ENCODE data around the gene TAS1R2. TPM values are rescaled to one million over a fixed set of nuclear protein-coding genes. Genes with fewer than 3 reads are reported as not detected.

TAS1R2 gene
- total RNA-seq, 1 experiment from 2014 or later = not detected

GRCh38 chr1:18874036-18874435 lies 14.6 kb upstream of the TAS1R2 start:
- no peak overlapping the region for H3K27ac ChIP-seq (ENCODE audit: insufficient read length, low read depth, low read length)
- no peaks in the 10 kb centered on the region for H3K27me3 Mint-ChIP-seq (ENCODE audit: low read depth)
- no peak overlapping the region for H4K8ac ChIP-seq (replicated peaks; ENCODE audit: insufficient read length, low read depth, low read length)
- H2BK120ac ChIP-seq (ENCODE audit: low read depth, low read length, poor library complexity, severe bottlenecking) = no peak overlapping the region
- no peaks in the 10 kb centered on the region for H3K4me1 ChIP-seq (ENCODE audit: insufficient read depth, low read length)
- no peak for TF ChIP-seq CTCF (conservative IDR thresholded peaks at IDR 0.05)
- H3K4ac ChIP-seq (ENCODE audit: low read depth, low read length) = no peak overlapping the region
- H3K9ac ChIP-seq (ENCODE audit: extremely low read depth, insufficient read length, low read length) = no peak overlapping the region
- H3K4me3 Mint-ChIP-seq = no peak overlapping the region
- no peak overlapping the region for H2BK15ac ChIP-seq (ENCODE audit: low read depth, low read length)
- H3K56ac ChIP-seq (ENCODE audit: insufficient read length, low read depth, low read length) = no peak overlapping the region
- peaks cover 0 to 5% (median 0%) of the 10 kb centered on the region in 3 experiments; a peak in 3 of 7 replicates for H3K36me3 Mint-ChIP-seq (ENCODE audit: insufficient read depth in 1 of 3, low read depth in 3 of 3)
- H4K20me1 ChIP-seq (ENCODE audit: control insufficient read depth, insufficient read depth, insufficient read length) = no peaks in the 10 kb centered on the region
- H2BK12ac ChIP-seq (ENCODE audit: insufficient read length, low read depth, low read length) = no peak overlapping the region
- no peaks in the 10 kb centered on the region for H3K27me3 ChIP-seq (ENCODE audit: insufficient read depth, low read length)
- no peak overlapping the region for H3K27ac Mint-ChIP-seq
- H2AFZ ChIP-seq (ENCODE audit: low read length) = no peak overlapping the region
- WGBS (ENCODE audit: extremely low coverage, insufficient read length, low lambda C conversion rate) = no CpG with 5 or more reads among the region's 6 CpGs
- H2AK5ac ChIP-seq (ENCODE audit: insufficient read length, low read length) = no peak overlapping the region
- DNase-seq = no peak
- no peak overlapping the region for H3T11ph ChIP-seq (ENCODE audit: low read length)
- H4K91ac ChIP-seq (ENCODE audit: insufficient read length, low read depth, low read length) = no peak overlapping the region
- no peak overlapping the region for H4K5ac ChIP-seq (ENCODE audit: insufficient read length, low read depth, low read length)
- no peak overlapping the region for H3K4me2 ChIP-seq (ENCODE audit: insufficient read depth, insufficient read length, low read length)
- no peak overlapping the region for H3K23ac ChIP-seq (ENCODE audit: insufficient read length, low read depth, low read length)
- no peaks in the 10 kb centered on the region for H3K23me2 ChIP-seq (ENCODE audit: insufficient read length, low read depth, low read length, poor library complexity, severe bottlenecking)
- no peak overlapping the region for H3K18ac ChIP-seq (ENCODE audit: insufficient read length, low read depth, low read length)
- H3K4me1 Mint-ChIP-seq = peaks cover 4 to 8% of the 10 kb centered on the region in 2 experiments
- H3K14ac ChIP-seq (ENCODE audit: insufficient read depth, low read length) = no peak overlapping the region
- H2BK20ac ChIP-seq (ENCODE audit: low read depth, low read length, poor library complexity, severe bottlenecking) = no peak overlapping the region
- no peaks in the 10 kb centered on the region for H3K9me3 Mint-ChIP-seq
- H2BK5ac ChIP-seq (ENCODE audit: insufficient read length, low read length) = no peak overlapping the region
- no peaks in the 10 kb centered on the region for H3K79me2 ChIP-seq (ENCODE audit: insufficient read depth, low read length)
- no peaks in the 10 kb centered on the region for H3K79me1 ChIP-seq (ENCODE audit: insufficient read depth, low read depth, low read length, poor library complexity, severe bottlenecking)
- no peaks in the 10 kb centered on the region for H3K9me3 ChIP-seq (ENCODE audit: control insufficient read depth, low read depth, low read length)

Data from H9 (cell line).